ENCODE data around the gene IL33. TPM values are rescaled to one million over a fixed set of nuclear protein-coding genes. Genes with fewer than 3 reads are reported as not detected.

IL33 gene
- total and polyA plus RNA-seq, 2 donors (not counting 1 experiment from before 2014, with no cell fraction given): not detected

DNA sequence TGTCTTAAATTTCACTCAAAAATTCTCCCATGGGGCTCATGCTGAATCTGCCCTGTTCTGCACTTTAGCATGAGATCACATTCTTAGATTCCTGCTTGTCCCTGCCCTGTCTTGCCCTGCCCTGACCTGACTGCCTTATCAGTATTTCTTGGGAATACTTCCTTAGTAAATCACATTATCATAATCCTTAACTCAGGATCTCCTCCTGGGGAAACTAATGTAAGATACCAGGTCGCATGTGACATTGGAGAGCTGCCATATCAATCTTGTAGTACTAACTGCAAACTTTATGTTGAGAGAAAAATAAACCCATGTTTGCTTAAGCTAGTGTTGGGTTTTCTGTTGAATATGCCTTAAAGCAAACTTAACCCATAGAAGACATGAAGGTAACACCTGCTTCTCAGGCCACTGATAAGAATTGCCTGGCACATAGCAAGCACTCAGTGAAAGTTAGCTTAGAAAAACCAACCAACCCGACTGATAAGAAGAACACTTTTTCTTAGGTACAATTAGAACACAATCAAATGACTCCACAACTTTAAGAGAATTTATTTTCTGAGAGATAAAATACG, 53.3 kb downstream of the IL33 start:
- CTCF ChIA-PET: interaction anchor here (0.6 kb wide), 1 partner anchor 18 kb away, joined by 3 read pairs; no protein-coding TSS in a partner anchor

DNA sequence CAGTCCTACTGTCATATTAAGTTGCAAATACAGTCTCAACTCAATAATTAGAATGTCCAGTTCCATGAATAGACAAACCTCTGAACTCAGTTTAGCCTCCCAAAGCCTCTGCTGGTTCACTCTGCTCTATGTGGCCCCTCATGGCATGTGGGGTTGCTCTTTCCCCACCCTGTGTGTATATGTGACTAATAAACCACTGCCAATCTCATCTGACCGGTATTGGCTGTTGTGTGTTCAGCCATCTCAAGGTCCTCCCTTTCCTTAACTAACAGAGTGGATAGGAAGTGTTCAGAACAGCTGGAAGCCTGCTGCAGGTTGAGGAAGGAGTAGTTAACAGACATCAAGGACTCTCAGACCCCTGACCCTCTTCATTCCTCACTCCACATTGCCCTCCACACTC, 55.3 kb downstream of the IL33 start:
- TF ChIP-seq, protein P1, sequence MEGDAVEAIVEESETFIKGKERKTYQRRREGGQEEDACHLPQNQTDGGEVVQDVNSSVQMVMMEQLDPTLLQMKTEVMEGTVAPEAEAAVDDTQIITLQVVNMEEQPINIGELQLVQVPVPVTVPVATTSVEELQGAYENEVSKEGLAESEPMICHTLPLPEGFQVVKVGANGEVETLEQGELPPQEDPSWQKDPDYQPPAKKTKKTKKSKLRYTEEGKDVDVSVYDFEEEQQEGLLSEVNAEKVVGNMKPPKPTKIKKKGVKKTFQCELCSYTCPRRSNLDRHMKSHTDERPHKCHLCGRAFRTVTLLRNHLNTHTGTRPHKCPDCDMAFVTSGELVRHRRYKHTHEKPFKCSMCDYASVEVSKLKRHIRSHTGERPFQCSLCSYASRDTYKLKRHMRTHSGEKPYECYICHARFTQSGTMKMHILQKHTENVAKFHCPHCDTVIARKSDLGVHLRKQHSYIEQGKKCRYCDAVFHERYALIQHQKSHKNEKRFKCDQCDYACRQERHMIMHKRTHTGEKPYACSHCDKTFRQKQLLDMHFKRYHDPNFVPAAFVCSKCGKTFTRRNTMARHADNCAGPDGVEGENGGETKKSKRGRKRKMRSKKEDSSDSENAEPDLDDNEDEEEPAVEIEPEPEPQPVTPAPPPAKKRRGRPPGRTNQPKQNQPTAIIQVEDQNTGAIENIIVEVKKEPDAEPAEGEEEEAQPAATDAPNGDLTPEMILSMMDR (IDR thresholded peaks at IDR 0.05): no peak
- no peak for TF ChIP-seq EZH2 (IDR thresholded peaks at IDR 0.05; ENCODE audit: borderline replicate concordance, insufficient read depth, low read depth, low read length, poor library complexity, severe bottlenecking)
- peaks cover 0 to 5% (median 0%) of the 10 kb centered on the region in 3 donors for H3K9me3 ChIP-seq (ENCODE audit: control extremely low read depth in 1 of 3, control insufficient read depth in 2 of 3, insufficient read depth in 1 of 3, low read length in 2 of 3)
- ATAC-seq (ENCODE audit: low read depth) (no peak), DNase-seq (no peak)
- peaks cover 30% of the 10 kb centered on the region for H3K27me3 Mint-ChIP-seq
- intact Hi-C loops (cut with micrococcal nuclease): no loop called here
- H3K4me3 Mint-ChIP-seq: no peak overlapping the region
- no peak overlapping the region for H3K4me3 ChIP-seq (ENCODE audit: control extremely low read depth in 1 of 5, extremely low read depth in 1 of 5, insufficient read depth in 1 of 5, low read depth in 2 of 5, low read length in 4 of 5)
- ChIA-PET CTCF (no interaction called here), POLR2A (no interaction called here)
- no peaks in the 10 kb centered on the region for H3K36me3 ChIP-seq (replicated peaks in 1 of 2; ENCODE audit: control extremely low read depth in 1 of 2, control insufficient read depth in 1 of 2, extremely low read depth in 1 of 2, insufficient read depth in 2 of 2, low read length in 1 of 2)
- no peaks in the 10 kb centered on the region for H4K20me1 ChIP-seq (ENCODE audit: control insufficient read depth, insufficient read depth, low read length, poor library complexity, severe bottlenecking)
- H3K79me2 ChIP-seq (ENCODE audit: control insufficient read depth, insufficient read depth, low read length): no peaks in the 10 kb centered on the region
- WGBS (ENCODE audit: insufficient coverage): no CpG with 5 or more reads among the region's 1 CpG
- H3K4me2 ChIP-seq (replicated peaks; ENCODE audit: low read depth, low read length, poor library complexity, severe bottlenecking): no peak overlapping the region
- no peak overlapping the region for H2AFZ ChIP-seq (ENCODE audit: insufficient read depth, low read depth, low read length, poor library complexity, severe bottlenecking)
- no peaks in the 10 kb centered on the region for H3K4me1 ChIP-seq (ENCODE audit: control insufficient read depth in 2 of 2, insufficient read depth in 2 of 2, low read length in 2 of 2)
- H3K4me1 Mint-ChIP-seq: no peaks in the 10 kb centered on the region
- H3K9me3 Mint-ChIP-seq (ENCODE audit: insufficient read depth): no peaks in the 10 kb centered on the region
- H3K27ac Mint-ChIP-seq: no peak overlapping the region
- no peak overlapping the region for H3K27ac ChIP-seq (ENCODE audit: low read length in 2 of 2)
- H3K9ac ChIP-seq (ENCODE audit: low read length): no peak overlapping the region
- peaks cover 0 to 11% (median 0%) of the 10 kb centered on the region in 4 experiments for H3K27me3 ChIP-seq (replicated peaks in 1 of 4; ENCODE audit: control extremely low read depth in 1 of 4, control insufficient read depth in 3 of 4, insufficient read depth in 4 of 4, low read length in 3 of 4)

More for the DNA sequence above, 53.3 kb downstream of the IL33 start:
- H3K4me2 ChIP-seq (replicated peaks; ENCODE audit: low read depth, low read length, poor library complexity, severe bottlenecking): no peak overlapping the region
- no peak overlapping the region for H3K27ac ChIP-seq (ENCODE audit: low read length in 2 of 2)
- WGBS (ENCODE audit: insufficient coverage): no CpG with 5 or more reads among the region's 3 CpGs
- ATAC-seq (ENCODE audit: low read depth) (no peak), DNase-seq (no peak)
- intact Hi-C loops (cut with micrococcal nuclease): no loop called here
- peaks cover 37% of the 10 kb centered on the region for H3K27me3 Mint-ChIP-seq
- H3K4me3 Mint-ChIP-seq: no peak overlapping the region
- H3K36me3 ChIP-seq (replicated peaks in 1 of 2; ENCODE audit: control extremely low read depth in 1 of 2, control insufficient read depth in 1 of 2, extremely low read depth in 1 of 2, insufficient read depth in 2 of 2, low read length in 1 of 2): no peaks in the 10 kb centered on the region
- H4K20me1 ChIP-seq (ENCODE audit: control insufficient read depth, insufficient read depth, low read length, poor library complexity, severe bottlenecking): no peaks in the 10 kb centered on the region
- peaks cover 4% of the 10 kb centered on the region for H3K9me3 Mint-ChIP-seq (ENCODE audit: insufficient read depth)
- POLR2A ChIA-PET: no interaction called here
- H3K79me2 ChIP-seq (ENCODE audit: control insufficient read depth, insufficient read depth, low read length): no peaks in the 10 kb centered on the region
- no peak overlapping the region for H3K27ac Mint-ChIP-seq
- H3K27me3 ChIP-seq (replicated peaks in 1 of 4; ENCODE audit: control extremely low read depth in 1 of 4, control insufficient read depth in 3 of 4, insufficient read depth in 4 of 4, low read length in 3 of 4): peaks cover 0 to 11% (median 0%) of the 10 kb centered on the region in 4 experiments
- no peak overlapping the region for H3K4me3 ChIP-seq (ENCODE audit: control extremely low read depth in 1 of 5, extremely low read depth in 1 of 5, insufficient read depth in 1 of 5, low read depth in 2 of 5, low read length in 4 of 5)
- no peaks in the 10 kb centered on the region for H3K4me1 Mint-ChIP-seq
- no peak for TF ChIP-seq EZH2 (IDR thresholded peaks at IDR 0.05; ENCODE audit: borderline replicate concordance, insufficient read depth, low read depth, low read length, poor library complexity, severe bottlenecking)
- TF ChIP-seq, protein P1 (IDR thresholded peaks at IDR 0.05): no peak
- peaks cover 0 to 8% (median 0%) of the 10 kb centered on the region in 3 donors for H3K9me3 ChIP-seq (ENCODE audit: control extremely low read depth in 1 of 3, control insufficient read depth in 2 of 3, insufficient read depth in 1 of 3, low read length in 2 of 3)
- no peaks in the 10 kb centered on the region for H3K4me1 ChIP-seq (ENCODE audit: control insufficient read depth in 2 of 2, insufficient read depth in 2 of 2, low read length in 2 of 2)
- no peak overlapping the region for H3K9ac ChIP-seq (ENCODE audit: low read length)
- H2AFZ ChIP-seq (ENCODE audit: insufficient read depth, low read depth, low read length, poor library complexity, severe bottlenecking): no peak overlapping the region

Data from B cell (primary cell).